Measurements from ENCODE around the gene AAGAB. TPM values are rescaled to one million over a fixed set of nuclear protein-coding genes. Genes with fewer than 3 reads are reported as not detected.

Gene AAGAB
- total and polyA plus RNA-seq, 4 donors, result 40.9 to 47.6 (median 42.9) TPM

DNA sequence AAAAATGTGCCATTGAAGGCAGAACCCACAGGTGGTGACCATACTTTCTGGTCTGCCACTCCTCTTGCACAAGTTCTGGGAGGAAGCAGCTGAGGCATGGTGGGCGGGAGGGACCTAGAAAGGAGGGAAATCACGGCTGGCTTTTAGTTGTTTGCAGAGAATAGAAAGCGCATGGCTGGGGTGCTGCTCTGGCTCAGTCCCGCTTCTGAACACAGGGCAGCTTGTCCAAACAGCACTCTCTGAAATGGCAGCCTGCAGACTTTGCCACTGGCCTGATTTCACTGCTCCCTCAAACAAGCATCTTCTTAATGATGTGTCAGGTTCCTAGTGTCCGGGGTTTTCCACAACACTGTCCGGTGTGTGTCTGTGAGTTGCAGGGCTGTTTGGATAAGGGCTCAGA, 76.7 kb downstream of the AAGAB start:
- H3K36me3 ChIP-seq (ENCODE audit: control insufficient read depth, insufficient read depth, low read length), result peaks cover 32% of the 10 kb centered on the region
- DNase-seq (ENCODE audit: low read depth in 4 of 6, low spot score in 6 of 6), result peak in 1 of 6 donors; percentile 6
- no peak overlapping the region for H3K27ac ChIP-seq (ENCODE audit: low read depth, low read length)
- no peaks in the 10 kb centered on the region for H3K9me3 ChIP-seq (ENCODE audit: control insufficient read depth, insufficient read depth, low read length)
- WGBS (ENCODE audit: insufficient coverage), result 54% methylated on average over 6 of the region's 6 CpGs
- no peak overlapping the region for H3K4me3 ChIP-seq (ENCODE audit: low read depth, low read length)
- H3K4me1 ChIP-seq (ENCODE audit: control insufficient read depth, insufficient read depth, low read length), result peaks cover 23% of the 10 kb centered on the region
- no peaks in the 10 kb centered on the region for H3K27me3 ChIP-seq (ENCODE audit: control insufficient read depth, insufficient read depth, low read length)

DNA sequence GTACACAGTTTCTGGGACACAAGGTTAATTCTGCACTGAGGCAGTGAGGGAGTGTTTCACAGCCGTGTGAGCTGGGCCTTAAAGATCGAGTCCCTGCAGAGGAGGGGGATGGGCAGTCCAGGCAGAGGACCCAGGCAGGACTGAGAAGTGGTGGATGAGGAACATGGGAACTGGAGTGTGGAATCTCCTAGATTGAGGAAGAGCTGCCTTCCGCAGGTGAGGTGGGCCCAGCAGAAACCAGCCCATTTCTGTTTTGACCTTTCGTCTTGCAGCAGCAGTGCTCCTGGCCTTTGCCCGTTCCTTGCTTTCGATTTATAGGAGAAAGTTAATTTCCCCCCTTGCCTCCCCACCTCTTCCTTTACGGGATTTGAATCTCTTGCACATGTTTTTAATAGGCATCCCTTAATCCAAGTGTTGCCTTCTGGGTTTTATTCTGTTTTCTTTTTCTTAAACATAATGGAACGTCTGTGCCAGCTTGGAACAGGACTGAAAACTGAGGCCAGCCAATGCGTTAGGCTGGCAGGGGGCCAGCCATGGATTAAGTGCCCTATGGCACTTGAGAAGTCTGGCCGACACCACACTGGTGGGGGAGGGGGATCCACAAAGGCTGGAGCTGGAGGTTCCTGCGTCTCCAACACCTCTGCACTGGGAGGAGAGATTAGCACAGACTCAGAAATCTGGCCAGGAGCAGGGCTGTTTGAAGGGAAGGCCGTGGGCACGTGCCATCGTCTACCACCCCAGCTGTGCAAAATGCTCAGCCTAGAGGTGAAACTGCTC, 78.1 kb downstream of the AAGAB start:
- peaks cover 36% of the 10 kb centered on the region for H3K36me3 ChIP-seq (ENCODE audit: control insufficient read depth, insufficient read depth, low read length)
- no peak overlapping the region for H3K27ac ChIP-seq (ENCODE audit: low read depth, low read length)
- H3K4me1 ChIP-seq (ENCODE audit: control insufficient read depth, insufficient read depth, low read length), result peaks cover 23% of the 10 kb centered on the region
- no peak overlapping the region for H3K4me3 ChIP-seq (ENCODE audit: low read depth, low read length)
- H3K27me3 ChIP-seq (ENCODE audit: control insufficient read depth, insufficient read depth, low read length), result no peaks in the 10 kb centered on the region
- H3K9me3 ChIP-seq (ENCODE audit: control insufficient read depth, insufficient read depth, low read length), result no peaks in the 10 kb centered on the region
- peak in 3 of 6 donors; percentile 32 to 87 (median 79) for DNase-seq (ENCODE audit: low read depth in 4 of 6, low spot score in 6 of 6)
- 37% methylated on average over 7 of the region's 14 CpGs for WGBS (ENCODE audit: insufficient coverage)

DNA sequence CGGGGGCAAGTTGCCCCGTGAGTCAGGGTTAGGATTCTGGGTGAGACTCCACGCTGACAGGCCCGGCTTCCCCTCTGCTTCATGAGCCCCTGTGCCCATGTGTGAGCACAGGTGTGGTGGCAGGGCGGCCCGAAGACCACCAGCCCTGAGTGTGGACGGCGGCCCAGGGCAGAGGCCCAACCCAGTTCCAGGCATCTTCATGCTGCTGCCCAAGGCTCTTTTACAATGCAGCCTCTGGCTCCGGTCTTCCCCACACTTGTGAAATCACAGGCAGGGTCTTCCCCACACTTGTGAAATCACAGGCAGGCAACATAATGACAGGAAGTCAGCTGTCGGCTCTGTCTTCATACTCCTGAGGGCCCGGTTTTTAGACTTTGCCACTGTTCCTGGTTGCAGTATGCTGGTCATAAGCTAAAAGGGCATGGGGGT, 78.8 kb downstream of the AAGAB start:
- 82% methylated on average over 11 of the region's 11 CpGs for WGBS (ENCODE audit: insufficient coverage)
- Histone ChIP-seq H3K4me1 (ENCODE audit: control insufficient read depth, insufficient read depth, low read length) (peaks cover 23% of the 10 kb centered on the region), H3K9me3 (ENCODE audit: control insufficient read depth, insufficient read depth, low read length) (no peaks in the 10 kb centered on the region), H3K4me3 (ENCODE audit: low read depth, low read length) (no peak overlapping the region), H3K27ac (ENCODE audit: low read depth, low read length) (no peak overlapping the region), H3K36me3 (ENCODE audit: control insufficient read depth, insufficient read depth, low read length) (peaks cover 37% of the 10 kb centered on the region), H3K27me3 (ENCODE audit: control insufficient read depth, insufficient read depth, low read length) (no peaks in the 10 kb centered on the region)
- no peak for DNase-seq (ENCODE audit: low read depth in 4 of 6, low spot score in 6 of 6)

DNA sequence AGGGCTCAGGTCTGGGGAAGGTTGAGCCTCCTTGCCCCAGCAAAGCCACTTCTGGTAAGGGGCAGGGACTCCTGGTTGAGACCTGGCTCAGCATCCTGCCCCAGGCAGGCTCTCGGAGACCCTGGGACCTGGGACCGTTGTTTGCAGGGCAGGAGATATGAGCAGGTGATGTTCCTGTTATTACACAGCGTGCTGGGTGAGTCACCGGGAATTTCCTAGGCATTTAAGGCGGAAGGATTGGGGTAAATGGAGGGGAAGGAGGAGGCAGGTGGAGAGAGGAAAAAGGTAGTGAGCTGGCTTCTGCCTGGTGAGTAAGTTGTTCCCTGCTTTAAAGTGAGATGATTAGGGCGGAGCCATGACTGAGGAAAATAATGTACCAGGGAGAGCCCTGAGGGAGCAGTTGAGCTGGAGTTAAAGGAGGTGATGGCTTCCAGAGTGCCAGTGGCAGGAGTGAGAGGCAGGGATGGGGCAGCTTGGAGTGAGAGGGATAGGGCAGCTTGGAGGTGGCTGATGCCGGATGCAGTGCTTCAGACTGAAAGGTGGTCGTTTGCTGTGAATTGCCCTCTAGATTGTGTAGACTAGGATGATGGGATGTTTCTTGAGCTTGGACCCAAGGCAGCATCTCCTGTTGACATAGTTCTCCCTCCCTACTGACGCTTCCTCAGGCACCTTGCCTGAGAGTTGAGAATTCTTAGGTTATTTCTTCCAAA, 79.4 kb downstream of the AAGAB start:
- no peak for DNase-seq (ENCODE audit: low read depth in 4 of 6, low spot score in 6 of 6)
- Histone ChIP-seq H3K36me3 (ENCODE audit: control insufficient read depth, insufficient read depth, low read length) (peaks cover 34% of the 10 kb centered on the region), H3K27ac (ENCODE audit: low read depth, low read length) (no peak overlapping the region), H3K27me3 (ENCODE audit: control insufficient read depth, insufficient read depth, low read length) (no peaks in the 10 kb centered on the region), H3K9me3 (ENCODE audit: control insufficient read depth, insufficient read depth, low read length) (no peaks in the 10 kb centered on the region), H3K4me1 (ENCODE audit: control insufficient read depth, insufficient read depth, low read length) (peaks cover 23% of the 10 kb centered on the region), H3K4me3 (ENCODE audit: low read depth, low read length) (no peak overlapping the region)
- 82% methylated on average over 8 of the region's 9 CpGs for WGBS (ENCODE audit: insufficient coverage)

DNA sequence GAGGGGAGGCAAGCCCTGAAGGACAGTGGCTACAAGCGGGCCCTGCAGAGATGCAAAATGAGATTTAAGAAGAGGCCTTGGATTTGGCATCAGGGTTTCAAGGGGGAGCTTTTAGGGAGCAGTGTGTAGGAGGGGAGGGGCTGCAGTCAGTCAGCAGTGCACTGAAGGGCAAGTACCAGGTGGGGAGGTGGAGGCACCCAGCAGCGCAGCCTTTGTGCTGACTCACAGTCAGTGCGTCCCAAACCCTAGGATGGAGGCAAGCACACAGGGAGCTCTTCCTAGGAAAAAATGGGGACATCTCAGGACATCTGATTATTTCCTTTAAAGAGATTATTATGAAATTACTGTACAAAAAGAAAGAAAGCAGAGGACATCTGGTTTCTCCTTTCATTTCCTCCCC, 80.0 kb downstream of the AAGAB start:
- Histone ChIP-seq H3K9me3 (ENCODE audit: control insufficient read depth, insufficient read depth, low read length) (no peaks in the 10 kb centered on the region), H3K4me1 (ENCODE audit: control insufficient read depth, insufficient read depth, low read length) (peaks cover 23% of the 10 kb centered on the region), H3K36me3 (ENCODE audit: control insufficient read depth, insufficient read depth, low read length) (peaks cover 28% of the 10 kb centered on the region), H3K4me3 (ENCODE audit: low read depth, low read length) (no peak overlapping the region), H3K27me3 (ENCODE audit: control insufficient read depth, insufficient read depth, low read length) (no peaks in the 10 kb centered on the region), H3K27ac (ENCODE audit: low read depth, low read length) (no peak overlapping the region)
- 89% methylated on average over 3 of the region's 3 CpGs for WGBS (ENCODE audit: insufficient coverage)
- no peak for DNase-seq (ENCODE audit: low read depth in 4 of 6, low spot score in 6 of 6)

DNA sequence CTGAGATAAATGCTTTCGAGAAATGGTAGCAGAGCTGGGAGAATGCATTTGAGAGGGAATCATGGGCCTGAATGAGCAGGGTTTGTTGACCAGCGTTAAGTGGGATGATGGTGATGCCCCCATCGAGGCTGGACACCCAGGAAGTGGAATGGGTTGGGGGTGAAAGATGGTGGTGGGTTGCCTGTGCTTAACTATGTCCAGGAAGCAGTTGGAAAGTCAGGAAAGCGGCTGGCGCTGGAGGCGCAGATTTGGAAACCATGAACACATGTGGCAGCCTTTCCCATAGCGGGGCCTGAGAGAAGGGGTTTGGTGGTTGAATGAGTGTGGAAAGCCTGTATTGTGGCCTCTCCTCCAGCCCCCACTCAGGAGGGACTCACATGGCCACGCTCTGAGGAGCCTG, 80.7 kb downstream of the AAGAB start:
- no peak for DNase-seq (ENCODE audit: low read depth in 4 of 6, low spot score in 6 of 6)
- Histone ChIP-seq H3K36me3 (ENCODE audit: control insufficient read depth, insufficient read depth, low read length) (peaks cover 27% of the 10 kb centered on the region), H3K9me3 (ENCODE audit: control insufficient read depth, insufficient read depth, low read length) (no peaks in the 10 kb centered on the region), H3K27ac (ENCODE audit: low read depth, low read length) (no peak overlapping the region), H3K4me3 (ENCODE audit: low read depth, low read length) (no peak overlapping the region), H3K4me1 (ENCODE audit: control insufficient read depth, insufficient read depth, low read length) (peaks cover 25% of the 10 kb centered on the region), H3K27me3 (ENCODE audit: control insufficient read depth, insufficient read depth, low read length) (peaks cover 4% of the 10 kb centered on the region)
- WGBS (ENCODE audit: insufficient coverage), result 98% methylated on average over 6 of the region's 8 CpGs

DNA sequence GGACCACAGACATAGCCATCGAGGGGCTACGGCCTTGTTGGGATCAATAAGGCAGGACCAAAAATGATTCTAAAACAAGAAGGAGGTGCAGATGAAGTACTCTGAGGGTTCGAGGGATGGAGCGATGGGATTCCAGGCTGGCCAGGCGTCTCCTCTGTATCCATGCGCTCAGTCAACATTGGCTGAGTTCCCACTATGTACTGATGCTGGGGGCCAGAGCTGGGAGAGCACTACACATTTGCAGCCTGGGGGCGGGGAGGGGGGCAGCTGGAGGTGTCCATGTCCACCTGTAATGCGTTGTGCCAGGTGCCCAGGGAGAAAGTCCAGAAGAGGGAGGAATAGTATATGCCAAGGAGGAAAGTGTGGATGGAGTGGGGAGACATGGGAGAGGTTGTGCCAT, 81.5 kb downstream of the AAGAB start:
- H3K4me3 ChIP-seq (ENCODE audit: low read depth, low read length), result no peak overlapping the region
- peaks cover 23% of the 10 kb centered on the region for H3K36me3 ChIP-seq (ENCODE audit: control insufficient read depth, insufficient read depth, low read length)
- no peak for DNase-seq (ENCODE audit: low read depth in 4 of 6, low spot score in 6 of 6)
- H3K4me1 ChIP-seq (ENCODE audit: control insufficient read depth, insufficient read depth, low read length), result peaks cover 32% of the 10 kb centered on the region
- peaks cover 4% of the 10 kb centered on the region for H3K27me3 ChIP-seq (ENCODE audit: control insufficient read depth, insufficient read depth, low read length)
- H3K9me3 ChIP-seq (ENCODE audit: control insufficient read depth, insufficient read depth, low read length), result no peaks in the 10 kb centered on the region
- H3K27ac ChIP-seq (ENCODE audit: low read depth, low read length), result no peak overlapping the region
- WGBS (ENCODE audit: insufficient coverage), result 92% methylated on average over 8 of the region's 8 CpGs

DNA sequence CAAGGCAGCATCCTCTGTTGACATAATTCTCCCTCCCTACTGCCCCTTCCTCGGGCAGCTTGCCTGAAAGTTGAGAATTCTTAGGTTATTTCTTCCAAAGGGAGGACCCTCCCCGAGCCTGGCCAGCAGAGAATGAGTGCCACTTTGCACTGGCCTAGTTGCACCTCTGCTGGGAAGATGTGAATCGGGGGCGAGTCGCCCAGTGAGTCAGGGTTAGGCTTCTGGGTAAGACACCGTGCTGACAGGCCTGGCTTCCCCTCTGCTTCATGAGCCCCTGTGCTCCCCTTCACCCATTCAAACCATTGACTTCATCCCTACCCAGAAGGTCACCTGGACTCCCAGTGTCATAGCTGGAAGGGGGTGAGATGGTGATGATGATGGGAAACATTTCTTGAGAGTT, 82.3 kb downstream of the AAGAB start:
- H3K4me1 ChIP-seq (ENCODE audit: control insufficient read depth, insufficient read depth, low read length), result peaks cover 36% of the 10 kb centered on the region
- 60% methylated on average over 2 of the region's 6 CpGs for WGBS (ENCODE audit: insufficient coverage)

DNA sequence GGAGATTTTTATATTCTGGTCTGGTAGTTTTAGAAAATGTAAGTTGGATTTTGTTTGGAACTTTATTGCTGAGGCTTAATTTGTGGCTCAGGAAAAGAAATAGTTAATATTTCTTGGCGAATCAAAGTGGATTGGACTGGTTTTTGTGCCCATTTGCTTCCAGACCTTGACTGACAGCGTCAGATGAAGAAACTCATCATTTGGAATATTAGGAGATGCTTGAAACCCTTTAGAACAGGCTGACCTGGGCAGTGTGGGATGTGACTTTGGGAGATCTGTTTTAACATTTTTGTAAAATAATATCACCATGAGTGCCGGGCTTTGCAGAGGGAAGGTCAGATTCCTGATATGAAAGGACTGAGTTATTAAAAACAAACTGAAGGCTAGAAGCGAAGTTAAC, 83.0 kb downstream of the AAGAB start:
- DNase-seq (ENCODE audit: low read depth in 4 of 6, low spot score in 6 of 6), result no peak
- WGBS (ENCODE audit: insufficient coverage), result 92% methylated on average over 4 of the region's 4 CpGs
- Histone ChIP-seq H3K27ac (ENCODE audit: low read depth, low read length) (no peak overlapping the region), H3K36me3 (ENCODE audit: control insufficient read depth, insufficient read depth, low read length) (peaks cover 26% of the 10 kb centered on the region), H3K4me3 (ENCODE audit: low read depth, low read length) (no peak overlapping the region), H3K27me3 (ENCODE audit: control insufficient read depth, insufficient read depth, low read length) (peaks cover 4% of the 10 kb centered on the region), H3K4me1 (ENCODE audit: control insufficient read depth, insufficient read depth, low read length) (peaks cover 39% of the 10 kb centered on the region), H3K9me3 (ENCODE audit: control insufficient read depth, insufficient read depth, low read length) (no peaks in the 10 kb centered on the region)

More for the DNA sequence above, 82.3 kb downstream of the AAGAB start:
- Histone ChIP-seq H3K27me3 (ENCODE audit: control insufficient read depth, insufficient read depth, low read length) (peaks cover 4% of the 10 kb centered on the region), H3K9me3 (ENCODE audit: control insufficient read depth, insufficient read depth, low read length) (no peaks in the 10 kb centered on the region), H3K36me3 (ENCODE audit: control insufficient read depth, insufficient read depth, low read length) (peaks cover 23% of the 10 kb centered on the region), H3K27ac (ENCODE audit: low read depth, low read length) (no peak overlapping the region), H3K4me3 (ENCODE audit: low read depth, low read length) (no peak overlapping the region)
- no peak for DNase-seq (ENCODE audit: low read depth in 4 of 6, low spot score in 6 of 6)
